Epithelial cell of prostate (primary cell): ENCODE results near the gene CTU2.

Source experiments
- DNase-seq: peaks from one replicate; pipeline ENCODE4 v3.0.0-alpha.2; 2011; ENCODE audit warnings: low read depth, low spot score
- H3K27ac ChIP-seq: fragments of 450-650 bp; 2 replicates; pipeline ENCODE4 v1.5.1; 2017; ENCODE audit warnings: mild to moderate bottlenecking

The CTU2 gene

GRCh38 chr16:88695753-88696152, 10.6 kb upstream of the CTU2 start:
- DNase-seq = no peak
- H3K27ac ChIP-seq = no peak overlapping the region

GRCh38 chr16:88696441-88696840, 9.9 kb upstream of the CTU2 start:
- no peak overlapping the region for H3K27ac ChIP-seq
- no peak for DNase-seq

- no peak overlapping the region for H3K27ac ChIP-seq
- no peak for DNase-seq
These were observed 9.0 kb upstream of the CTU2 start for GRCh38 chr16:88697116-88697830.

GRCh38 chr16:88697831-88698615, 8.3 kb upstream of the CTU2 start:
- no peak for DNase-seq

GRCh38 chr16:88698646-88699045, 7.7 kb upstream of the CTU2 start:
- H3K27ac ChIP-seq = no peak overlapping the region
- no peak for DNase-seq

More at GRCh38 chr16:88697831-88698615, 8.3 kb upstream of the CTU2 start:
- H3K27ac ChIP-seq = no peak overlapping the region

- H3K27ac ChIP-seq = no peak overlapping the region
- no peak for DNase-seq
These were observed 7.1 kb upstream of the CTU2 start for GRCh38 chr16:88699180-88699579.

GRCh38 chr16:88700322-88700635, 6.0 kb upstream of the CTU2 start:
- H3K27ac ChIP-seq = no peak overlapping the region
- no peak for DNase-seq

- no peak overlapping the region for H3K27ac ChIP-seq
- DNase-seq = no peak
These were observed 5.4 kb upstream of the CTU2 start for GRCh38 chr16:88700636-88701482.

GRCh38 chr16:88701581-88702370, 4.5 kb upstream of the CTU2 start:
- H3K27ac ChIP-seq = no peak overlapping the region
- no peak for DNase-seq

GRCh38 chr16:88702371-88703210, 3.7 kb upstream of the CTU2 start:
- no peak for DNase-seq
- H3K27ac ChIP-seq = no peak overlapping the region

- no peak overlapping the region for H3K27ac ChIP-seq
These were observed 2.6 kb upstream of the CTU2 start for GRCh38 chr16:88703486-88704309.

GRCh38 chr16:88705076-88705684, 1.1 kb upstream of the CTU2 start:
- no peak for DNase-seq
- H3K27ac ChIP-seq = no peak overlapping the region

More at GRCh38 chr16:88703486-88704309, 2.6 kb upstream of the CTU2 start:
- DNase-seq = no peak

GRCh38 chr16:88705801-88706228, 488 bp upstream of the CTU2 start:
- no peak for DNase-seq
- peak overlapping the region; percentile 17 for H3K27ac ChIP-seq

- DNase-seq = no peak
- peak overlapping the region; percentile 17 for H3K27ac ChIP-seq
These were observed 893 bp downstream of the CTU2 start for GRCh38 chr16:88706965-88707826.

- no peak overlapping the region for H3K27ac ChIP-seq
- DNase-seq = no peak
These were observed 4.3 kb downstream of the CTU2 start for GRCh38 chr16:88710556-88710955.

- no peak for DNase-seq
- H3K27ac ChIP-seq = no peak overlapping the region
These were observed 5.5 kb downstream of the CTU2 start for GRCh38 chr16:88711750-88712340.
